Spleen (tissue), 11 donors: Measurements from ENCODE around the gene PHC1. TPM values are rescaled to one million over a fixed set of nuclear protein-coding genes. Genes with fewer than 3 reads are reported as not detected.

ENCODE experiments used
- DNase-seq: peaks from one replicate; pipeline ENCODE4 v3.0.0-alpha.2; 2020
- H3K27ac ChIP-seq, 8 donors: fragments of 200-600 bp; sonication (generic) in 7 of 8; 1 replicate in 4 of 8; 2 replicates in 4 of 8; pipeline versions ENCODE4 v1.5.0 to v1.8.0; 2016 to 2021; ENCODE audit warnings: inconsistent platforms in 4 of 8, mild to moderate bottlenecking in 4 of 8, moderate library complexity in 1 of 8
- H3K27me3 ChIP-seq, 7 donors: fragments of 200-600 bp; sonication (generic) in 6 of 7; replicated peaks in 1 of 7; 1 replicate in 4 of 7; 2 replicates in 3 of 7; pipeline versions ENCODE4 v1.5.0 to v1.8.0; 2016 to 2021; ENCODE audit warnings: inconsistent platforms in 3 of 7, mild to moderate bottlenecking in 1 of 7
- H3K36me3 ChIP-seq, 6 donors: fragments of 200-600 bp; sonication (generic) in 5 of 6; 1 replicate in 4 of 6; 2 replicates in 2 of 6; pipeline versions ENCODE4 v1.5.0 to v1.8.0; 2016 to 2021; ENCODE audit warnings: inconsistent platforms in 2 of 6
- H3K4me1 ChIP-seq, 6 donors: fragments of 200-600 bp; sonication (generic) in 5 of 6; 1 replicate in 3 of 6; 2 replicates in 3 of 6; pipeline versions ENCODE4 v1.5.0 to v1.8.0; 2016 to 2021; ENCODE audit warnings: inconsistent platforms in 3 of 6
- H3K4me3 ChIP-seq, 8 donors: fragments of 200-600 bp; sonication (generic) in 7 of 8; 1 replicate in 4 of 8; 2 replicates in 4 of 8; pipeline versions ENCODE4 v1.5.0 to v1.8.0; 2016 to 2021; ENCODE audit warnings: inconsistent platforms in 4 of 8, mild to moderate bottlenecking in 4 of 8, moderate library complexity in 2 of 8
- H3K9me3 ChIP-seq, 8 donors: fragments of 200-600 bp; sonication (generic) in 7 of 8; 1 replicate in 4 of 8; 2 replicates in 4 of 8; pipeline versions ENCODE4 v1.5.0 to v1.8.0; 2016 to 2021; ENCODE audit warnings: inconsistent platforms in 4 of 8
- POLR2A ChIP-seq, 3 donors: fragments of 450-650 bp; IDR thresholded peaks; one replicate each; pipeline ENCODE4 v1.5.1; 2017; ENCODE audit warnings: antibody characterized with exemption in 3 of 3, mild to moderate bottlenecking in 1 of 3
- POLR2AphosphoS5 ChIP-seq, 3 donors: sonication (generic); formaldehyde crosslinking; IDR thresholded peaks; one replicate each; pipeline ENCODE4 v1.5.1; 2017; ENCODE audit warnings: antibody characterized with exemption in 3 of 3
- WGBS, 5 donors: extraction: QIAGEN DNeasy Blood & Tissue Kit in 3 of 5; methylation state at CpG; one replicate each; pipeline versions ENCODE4 v1.1.5 to v1.1.7; 2013 to 2018; 5-methylcytosine and 5-hydroxymethylcytosine counted together
- intact Hi-C: fragments of 100-400 bp; cut with DNase I; formaldehyde crosslinking; loops from one replicate; pipeline ENCODE4 v1.15.0; 2023; ENCODE audit warnings: low total_unique reads
- polyA plus RNA-seq, 3 donors: library from polyadenylated mRNA; stranded (reverse); fragments of 200-250 nt; gene quantifications; one replicate each; pipeline ENCODE4 v1.2.1, GENCODE V29; 2013
- total RNA-seq, 7 donors: library from RNA; depleted of rRNA in 3 of 7; stranded (reverse); fragments of >200 nt in 3 of 7; fragmentation: NEBNext Ultra II Directional in 4 of 7; extraction: Animal tissue kit (Norgen Biotek cat#: 25700) in 4 of 7; gene quantifications; one replicate each; pipeline versions ENCODE4 v1.1.0 to v1.2.1, GENCODE V29; 2016 to 2021
- TF ChIP-seq, protein P1 (sequence below), 11 experiments: fragments of 200-600 bp in 7 of 11; fragments of 450-650 bp in 4 of 11; sonication (generic) in 4 of 11; IDR thresholded peaks in 8 of 11; conservative IDR thresholded peaks in 3 of 11; 1 replicate in 7 of 11; 2 replicates in 4 of 11; pipeline versions ENCODE4 v1.4.0 to v1.8.0; 2016 to 2021; ENCODE audit warnings: antibody characterized with exemption in 11 of 11, inconsistent platforms in 4 of 11, mild to moderate bottlenecking in 1 of 11
- donor health status: healthy with polysubstance abuse.
- donor health status: DM: no; HTN: no; CAD: no; lungs with moderate emphysema.
- donor health status: DM: no; HTN: no; CAD: no.
- donor health status: Bipolar disorder and iron deficiency.
- donor health status: healthy.
- donor health status: DM: no; HTN: no; CAD: no.
- donor health status: DM: yes; HTN: yes; CAD: no.

Gene PHC1
- total and polyA plus RNA-seq, 10 donors, result 16.5 to 51.1 (median 28.2) TPM

GRCh38 chr12:8950702-8951478 is 36.6 kb downstream of the PHC1 start:
- Histone ChIP-seq H3K27ac (peak overlapping the region; percentile 96 to 98 (median 97)), H3K27me3 (no peaks in the 10 kb centered on the region), H3K4me3 (peak overlapping the region; percentile 60 to 95 (median 88)), H3K36me3 (peaks cover 0 to 18% (median 3%) of the 10 kb centered on the region in 6 donors), H3K9me3 (peaks cover 0 to 14% (median 4%) of the 10 kb centered on the region in 8 donors), H3K4me1 (peaks cover 18 to 79% (median 39%) of the 10 kb centered on the region in 6 donors)
- 6 to 8% (median 6%) methylated on average over 9 of the region's 9 CpGs for WGBS, 5 donors
- no peak for DNase-seq
- TF ChIP-seq, protein P1, sequence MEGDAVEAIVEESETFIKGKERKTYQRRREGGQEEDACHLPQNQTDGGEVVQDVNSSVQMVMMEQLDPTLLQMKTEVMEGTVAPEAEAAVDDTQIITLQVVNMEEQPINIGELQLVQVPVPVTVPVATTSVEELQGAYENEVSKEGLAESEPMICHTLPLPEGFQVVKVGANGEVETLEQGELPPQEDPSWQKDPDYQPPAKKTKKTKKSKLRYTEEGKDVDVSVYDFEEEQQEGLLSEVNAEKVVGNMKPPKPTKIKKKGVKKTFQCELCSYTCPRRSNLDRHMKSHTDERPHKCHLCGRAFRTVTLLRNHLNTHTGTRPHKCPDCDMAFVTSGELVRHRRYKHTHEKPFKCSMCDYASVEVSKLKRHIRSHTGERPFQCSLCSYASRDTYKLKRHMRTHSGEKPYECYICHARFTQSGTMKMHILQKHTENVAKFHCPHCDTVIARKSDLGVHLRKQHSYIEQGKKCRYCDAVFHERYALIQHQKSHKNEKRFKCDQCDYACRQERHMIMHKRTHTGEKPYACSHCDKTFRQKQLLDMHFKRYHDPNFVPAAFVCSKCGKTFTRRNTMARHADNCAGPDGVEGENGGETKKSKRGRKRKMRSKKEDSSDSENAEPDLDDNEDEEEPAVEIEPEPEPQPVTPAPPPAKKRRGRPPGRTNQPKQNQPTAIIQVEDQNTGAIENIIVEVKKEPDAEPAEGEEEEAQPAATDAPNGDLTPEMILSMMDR (IDR thresholded peaks at IDR 0.05 in 8 of 11, conservative IDR thresholded peaks at IDR 0.05 in 3 of 11), result peak in 7 of 11 experiments; percentile 14 to 32 (median 19)
- no peak for TF ChIP-seq POLR2AphosphoS5 (IDR thresholded peaks at IDR 0.05)
- intact Hi-C loops, result loop anchor here (5.0 kb wide), 1 partner anchor 86 kb away; no protein-coding TSS in a partner anchor

DNA sequence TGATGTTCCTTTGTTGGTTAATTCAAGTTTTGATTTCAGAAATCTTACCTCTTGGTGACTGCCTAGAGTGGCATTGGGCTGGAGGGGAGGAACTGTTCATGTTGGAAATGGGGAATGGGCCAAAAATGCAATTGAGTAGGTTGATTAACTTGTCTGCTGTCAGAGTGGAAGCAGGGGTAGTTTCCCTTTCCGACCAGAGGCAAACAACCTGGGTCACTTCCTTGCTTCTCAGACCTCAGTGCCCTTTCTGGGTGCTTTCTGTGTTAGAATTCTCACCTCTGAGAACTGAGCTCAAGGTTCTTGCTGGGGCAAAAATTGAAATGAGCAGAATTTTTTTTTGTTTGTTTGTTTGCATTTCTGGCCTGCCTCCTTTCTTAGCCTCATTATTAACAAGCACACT is 37.4 kb downstream of the PHC1 start:
- intact Hi-C loops, result loop anchor here (5.0 kb wide), 1 partner anchor 86 kb away; no protein-coding TSS in a partner anchor
- Histone ChIP-seq H3K4me3 (peak overlapping the region in 3 of 8 donors; percentile 60 to 95 (median 89)), H3K9me3 (peaks cover 0 to 17% (median 4%) of the 10 kb centered on the region in 8 donors), H3K4me1 (peaks cover 16 to 70% (median 36%) of the 10 kb centered on the region in 6 donors), H3K27ac (peak overlapping the region in 7 of 8 donors; percentile 96 to 98 (median 97)), H3K27me3 (no peaks in the 10 kb centered on the region), H3K36me3 (peaks cover 0 to 15% (median 0%) of the 10 kb centered on the region in 6 donors)
- no peak for DNase-seq
- 29 to 53% (median 49%) methylated on average over 1 of the region's 1 CpG for WGBS, 5 donors
- no peak for TF ChIP-seq POLR2AphosphoS5 (IDR thresholded peaks at IDR 0.05)
- TF ChIP-seq, protein P1 (IDR thresholded peaks at IDR 0.05 in 8 of 11, conservative IDR thresholded peaks at IDR 0.05 in 3 of 11), result peak in 1 of 11 experiments; percentile 5
- no peak for TF ChIP-seq POLR2A (IDR thresholded peaks at IDR 0.05)

DNA sequence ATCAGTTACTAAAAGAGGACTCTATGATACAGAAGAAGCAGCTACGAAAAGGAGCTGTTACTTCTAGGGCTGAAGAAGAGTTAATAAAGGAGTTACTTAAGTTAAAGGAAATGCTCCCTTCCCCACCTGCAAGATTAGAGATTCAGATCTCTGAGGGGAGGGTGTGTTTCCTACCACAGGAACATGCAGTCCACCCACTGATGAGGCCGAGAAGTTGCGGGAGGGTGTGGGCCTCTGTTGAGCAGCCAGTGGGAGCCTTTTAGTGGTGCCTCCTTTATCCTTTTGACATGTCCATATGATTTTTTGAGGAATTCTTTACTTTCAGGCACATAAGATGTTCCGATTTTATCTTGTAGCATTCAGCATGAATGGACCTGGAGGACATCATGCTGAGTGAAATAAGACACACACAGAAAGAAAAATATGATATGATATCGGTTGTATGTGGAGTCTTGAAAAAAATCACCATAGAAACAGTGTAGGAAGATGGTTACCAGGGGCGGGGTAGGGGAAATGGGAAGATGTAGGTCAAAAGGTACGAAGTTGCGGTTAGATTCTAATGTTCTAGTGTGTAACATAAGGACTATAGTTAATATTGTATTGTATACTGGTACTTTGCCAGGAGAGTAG is 39.6 kb downstream of the PHC1 start:
- H3K27me3 ChIP-seq, result no peaks in the 10 kb centered on the region
- 76 to 89% (median 83%) methylated on average over 8 of the region's 8 CpGs for WGBS, 5 donors
- H3K9me3 ChIP-seq, result peaks cover 0 to 17% (median 4%) of the 10 kb centered on the region in 8 donors
- H3K4me3 ChIP-seq, result peak overlapping the region in 1 of 8 donors; percentile 32
- peaks cover 0 to 61% (median 16%) of the 10 kb centered on the region in 6 donors for H3K4me1 ChIP-seq
- peak overlapping the region in 5 of 8 donors; percentile 9 to 98 (median 96) for H3K27ac ChIP-seq
- no peak for DNase-seq
- H3K36me3 ChIP-seq, result peaks cover 0 to 13% (median 0%) of the 10 kb centered on the region in 6 donors
- TF ChIP-seq, protein P1 (IDR thresholded peaks at IDR 0.05 in 8 of 11, conservative IDR thresholded peaks at IDR 0.05 in 3 of 11), result no peak
- peak in 1 of 3 donors; percentile 50 for TF ChIP-seq POLR2AphosphoS5 (IDR thresholded peaks at IDR 0.05)
- intact Hi-C loops, result loop anchor here (5.0 kb wide), 1 partner anchor 83 kb away; no protein-coding TSS in a partner anchor
